SU-DHL-6 (cell line): ENCODE data around the gene TEAD1.

Experiments
- H2AFZ ChIP-seq: fragments of 200-600 bp; sonication (generic); 2 replicates; pipeline ENCODE4 v1.6.1; 2014; ENCODE audit warnings: low read depth, mild to moderate bottlenecking, moderate library complexity, mixed read lengths, antibody characterized with exemption, low read length; ENCODE audit not compliant: severe bottlenecking
- H3F3A ChIP-seq: fragments of 200-600 bp; shearing (Covaris generic); 2 replicates; pipeline ENCODE4 v1.6.0; 2016; ENCODE audit warnings: antibody characterized with exemption, mild to moderate bottlenecking; ENCODE audit not compliant: insufficient read depth
- H3K27ac ChIP-seq: fragments of 200-600 bp; sonication (generic); 2 replicates; pipeline ENCODE4 v1.5.1; 2016; ENCODE audit warnings: low read depth, mild to moderate bottlenecking, low read length, moderate library complexity, mixed read lengths
- H3K27me3 ChIP-seq: fragments of 200-600 bp; sonication (generic), shearing (Covaris generic); 2 replicates; pipeline ENCODE4 v1.6.0; 2014; ENCODE audit warnings: mild to moderate bottlenecking, low read length
- H3K36me3 ChIP-seq: fragments of 200-600 bp; sonication (generic); 2 replicates; pipeline ENCODE4 v1.6.1; 2014; ENCODE audit warnings: mild to moderate bottlenecking, low read length, mixed read lengths
- H3K4me2 ChIP-seq: fragments of 300-600, 200-600 bp; shearing (Covaris generic), sonication (generic); 2 replicates; pipeline ENCODE4 v1.6.0; 2014; ENCODE audit warnings: low read length, low read depth, mild to moderate bottlenecking; ENCODE audit not compliant: poor library complexity, severe bottlenecking
- H3K4me3 ChIP-seq: fragments of 200-600 bp; sonication (generic); 2 replicates; pipeline ENCODE4 v1.5.1; 2014; ENCODE audit warnings: antibody characterized with exemption, low read length, mild to moderate bottlenecking, mixed read lengths; ENCODE audit not compliant: insufficient read depth, poor library complexity, severe bottlenecking
- H3K79me2 ChIP-seq: fragments of 200-600 bp; sonication (generic); 2 replicates; pipeline ENCODE4 v1.6.1; 2014; ENCODE audit warnings: mild to moderate bottlenecking, low read length, moderate library complexity; ENCODE audit not compliant: insufficient read depth
- H3K9ac ChIP-seq: fragments of 200-600 bp; sonication (generic); 2 replicates; pipeline ENCODE4 v1.7.0; 2014; ENCODE audit warnings: mild to moderate bottlenecking, low read length
- H3K9me2 ChIP-seq: fragments of 200-600 bp; sonication (generic); replicated peaks from 2 replicates; pipeline ENCODE4 v1.6.1; 2014; ENCODE audit warnings: low read length; ENCODE audit not compliant: insufficient read depth
- H3K9me3 ChIP-seq: fragments of 200-600 bp; sonication (generic); 2 replicates; pipeline ENCODE4 v1.6.1; 2014; ENCODE audit warnings: low read length, mixed read lengths; ENCODE audit not compliant: insufficient read depth
- H4K20me1 ChIP-seq: fragments of 200-600 bp; sonication (generic); 2 replicates; pipeline ENCODE4 v1.6.1; 2014; ENCODE audit warnings: low read depth, mild to moderate bottlenecking, antibody characterized with exemption, low read length, moderate library complexity, mixed read lengths
- EZH2phosphoT487 ChIP-seq: fragments of 200-600 bp; sonication (generic), shearing (Covaris generic); conservative IDR thresholded peaks from 2 replicates; pipeline ENCODE4 v1.6.1; 2018; ENCODE audit warnings: mild to moderate bottlenecking, antibody characterized with exemption, low read length, moderate library complexity, mixed read lengths
- TF ChIP-seq, protein P1 (sequence below): fragments of 200-600 bp; sonication (generic); IDR thresholded peaks from one replicate; pipeline ENCODE4 v1.5.1; 2017; ENCODE audit warnings: antibody characterized with exemption, mild to moderate bottlenecking, low read length, moderate library complexity; ENCODE audit not compliant: insufficient read depth, poor library complexity, severe bottlenecking

Gene TEAD1

DNA sequence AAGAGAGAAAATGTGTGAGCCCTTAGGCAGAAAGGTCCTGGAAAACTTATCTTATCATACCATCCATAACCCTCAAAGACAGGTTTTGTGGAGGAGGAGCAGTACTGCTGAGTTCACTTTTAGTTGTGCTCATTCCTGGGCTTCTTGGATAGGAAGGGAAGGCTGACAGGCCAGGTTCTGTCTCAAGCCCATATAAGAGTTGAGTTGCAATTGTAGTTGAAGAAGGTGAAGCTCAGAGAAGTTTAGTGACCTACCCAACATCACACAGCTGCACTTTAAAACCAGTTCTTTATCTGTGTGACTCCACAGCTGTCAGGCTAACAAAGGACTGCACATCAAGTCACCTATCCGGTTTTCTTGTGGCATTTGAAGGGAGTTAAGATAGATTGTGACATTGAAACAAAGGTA, 13.0 kb downstream of the TEAD1 start:
- H3K4me3 ChIP-seq = no peak overlapping the region
- no peak overlapping the region for H3K27ac ChIP-seq
- H2AFZ ChIP-seq = no peak overlapping the region
- TF ChIP-seq, protein P1, sequence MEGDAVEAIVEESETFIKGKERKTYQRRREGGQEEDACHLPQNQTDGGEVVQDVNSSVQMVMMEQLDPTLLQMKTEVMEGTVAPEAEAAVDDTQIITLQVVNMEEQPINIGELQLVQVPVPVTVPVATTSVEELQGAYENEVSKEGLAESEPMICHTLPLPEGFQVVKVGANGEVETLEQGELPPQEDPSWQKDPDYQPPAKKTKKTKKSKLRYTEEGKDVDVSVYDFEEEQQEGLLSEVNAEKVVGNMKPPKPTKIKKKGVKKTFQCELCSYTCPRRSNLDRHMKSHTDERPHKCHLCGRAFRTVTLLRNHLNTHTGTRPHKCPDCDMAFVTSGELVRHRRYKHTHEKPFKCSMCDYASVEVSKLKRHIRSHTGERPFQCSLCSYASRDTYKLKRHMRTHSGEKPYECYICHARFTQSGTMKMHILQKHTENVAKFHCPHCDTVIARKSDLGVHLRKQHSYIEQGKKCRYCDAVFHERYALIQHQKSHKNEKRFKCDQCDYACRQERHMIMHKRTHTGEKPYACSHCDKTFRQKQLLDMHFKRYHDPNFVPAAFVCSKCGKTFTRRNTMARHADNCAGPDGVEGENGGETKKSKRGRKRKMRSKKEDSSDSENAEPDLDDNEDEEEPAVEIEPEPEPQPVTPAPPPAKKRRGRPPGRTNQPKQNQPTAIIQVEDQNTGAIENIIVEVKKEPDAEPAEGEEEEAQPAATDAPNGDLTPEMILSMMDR = no peak
- TF ChIP-seq EZH2phosphoT487 = no peak
- no peaks in the 10 kb centered on the region for H3K9me2 ChIP-seq
- H3K27me3 ChIP-seq = no peaks in the 10 kb centered on the region; the same call in 1 of the 2 replicates
- no peaks in the 10 kb centered on the region for H3F3A ChIP-seq
- no peaks in the 10 kb centered on the region for H3K79me2 ChIP-seq
- H3K9me3 ChIP-seq = no peaks in the 10 kb centered on the region
- H4K20me1 ChIP-seq = no peaks in the 10 kb centered on the region
- H3K36me3 ChIP-seq = no peaks in the 10 kb centered on the region
- no peak overlapping the region for H3K9ac ChIP-seq
- H3K4me2 ChIP-seq = no peak overlapping the region

DNA sequence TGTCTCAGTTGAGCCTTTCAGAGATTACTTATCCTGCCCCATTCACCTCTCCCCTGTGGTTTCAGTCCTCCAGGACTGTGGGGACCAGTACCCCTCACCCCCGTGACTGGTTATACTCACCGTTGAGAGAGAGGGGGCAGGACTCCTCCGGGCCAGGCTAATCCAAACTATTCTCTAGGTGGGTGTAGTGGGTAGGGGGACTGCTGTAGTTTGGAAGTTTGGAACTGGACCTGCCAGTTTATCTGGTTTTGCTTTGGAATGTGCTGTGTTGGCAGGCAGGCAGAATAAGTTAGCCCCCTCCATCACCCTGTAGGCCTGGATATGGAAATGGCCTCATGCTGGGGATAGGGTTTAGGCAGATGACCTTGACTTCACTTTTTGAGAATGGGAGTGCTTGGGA, 13.5 kb downstream of the TEAD1 start:
- Histone ChIP-seq H4K20me1 (no peaks in the 10 kb centered on the region), H3K79me2 (no peaks in the 10 kb centered on the region), H2AFZ (no peak overlapping the region), H3K9ac (no peak overlapping the region), H3K9me3 (no peaks in the 10 kb centered on the region), H3K27ac (no peak overlapping the region), H3K36me3 (no peaks in the 10 kb centered on the region), H3K9me2 (no peaks in the 10 kb centered on the region), H3F3A (no peaks in the 10 kb centered on the region), H3K27me3 (no peaks in the 10 kb centered on the region; the same call in 1 of the 2 replicates), H3K4me2 (no peak overlapping the region), H3K4me3 (no peak overlapping the region)
- TF ChIP-seq EZH2phosphoT487 = no peak
- TF ChIP-seq, protein P1 = no peak

DNA sequence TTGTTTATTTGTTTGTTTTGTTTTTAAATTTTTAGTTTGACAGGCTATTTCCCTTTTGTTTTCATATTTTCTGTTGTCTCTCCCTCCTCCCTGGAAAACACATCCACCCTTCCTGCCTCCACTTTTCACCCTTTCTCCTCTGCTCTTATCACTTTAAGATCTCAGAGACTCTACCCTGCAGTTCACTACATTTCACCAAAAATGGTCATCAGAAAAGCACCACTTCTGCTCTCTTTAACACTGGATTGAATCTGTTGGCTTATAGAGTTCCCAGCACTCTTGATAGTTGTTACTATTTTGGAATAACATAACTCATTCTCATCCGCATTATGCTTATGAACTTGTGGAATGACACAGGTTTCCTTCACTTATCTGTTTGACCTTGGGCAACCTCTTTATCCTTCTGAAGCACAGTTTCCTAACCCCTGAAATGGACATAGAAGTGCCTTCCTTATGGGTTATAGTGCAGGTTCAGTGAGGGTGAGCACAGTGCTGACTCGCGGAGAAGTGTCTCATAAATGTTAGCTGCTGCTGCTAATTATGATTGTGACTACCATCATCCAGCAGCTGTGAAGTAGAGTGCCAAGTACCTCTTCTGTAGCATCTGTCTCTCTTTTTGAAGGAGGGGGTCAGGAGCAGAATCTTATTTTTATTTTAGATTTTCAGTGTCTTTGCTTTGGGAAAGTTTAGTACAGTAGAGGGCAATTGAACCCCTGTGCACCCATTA, 15.0 kb downstream of the TEAD1 start:
- H3K79me2 ChIP-seq = no peaks in the 10 kb centered on the region
- H3K27me3 ChIP-seq = no peaks in the 10 kb centered on the region; the same call in 1 of the 2 replicates
- H3K9ac ChIP-seq = no peak overlapping the region
- H3K4me3 ChIP-seq = no peak overlapping the region
- H3F3A ChIP-seq = no peaks in the 10 kb centered on the region
- no peaks in the 10 kb centered on the region for H3K36me3 ChIP-seq
- H3K9me2 ChIP-seq = no peaks in the 10 kb centered on the region
- H4K20me1 ChIP-seq = no peaks in the 10 kb centered on the region
- TF ChIP-seq, protein P1 = no peak
- no peak for TF ChIP-seq EZH2phosphoT487
- no peak overlapping the region for H3K27ac ChIP-seq
- H2AFZ ChIP-seq = no peak overlapping the region
- H3K9me3 ChIP-seq = no peaks in the 10 kb centered on the region
- H3K4me2 ChIP-seq = no peak overlapping the region
